ENCODE data around the gene TMEM259.

TMEM259 gene

GRCh38 chr19:1011831-1012333 lies 9.0 kb downstream of the TMEM259 start:
- no peak for TF ChIP-seq CTCF (IDR thresholded peaks at IDR 0.05; ENCODE audit: low read depth, low read length)
- no peak for DNase-seq (ENCODE audit: extremely low read depth, low read depth)

GRCh38 chr19:1010586-1011510 lies 10.1 kb downstream of the TMEM259 start:
- no peak for DNase-seq (ENCODE audit: extremely low read depth, low read depth)
- no peak for TF ChIP-seq CTCF (IDR thresholded peaks at IDR 0.05; ENCODE audit: low read depth, low read length)

GRCh38 chr19:1009981-1010538 lies 10.9 kb downstream of the TMEM259 start:
- no peak for TF ChIP-seq CTCF (IDR thresholded peaks at IDR 0.05; ENCODE audit: low read depth, low read length)
- DNase-seq (ENCODE audit: extremely low read depth, low read depth) = no peak

GRCh38 chr19:1009041-1009980 lies 11.6 kb downstream of the TMEM259 start:
- DNase-seq (ENCODE audit: extremely low read depth, low read depth) = no peak
- no peak for TF ChIP-seq CTCF (IDR thresholded peaks at IDR 0.05; ENCODE audit: low read depth, low read length)

- no peak for TF ChIP-seq CTCF (IDR thresholded peaks at IDR 0.05; ENCODE audit: low read depth, low read length)
- no peak for DNase-seq (ENCODE audit: extremely low read depth, low read depth)
Observed at GRCh38 chr19:1008268-1009040, 12.5 kb downstream of the TMEM259 start.

- no peak for TF ChIP-seq CTCF (IDR thresholded peaks at IDR 0.05; ENCODE audit: low read depth, low read length)
- no peak for DNase-seq (ENCODE audit: extremely low read depth, low read depth)
Observed at GRCh38 chr19:1007399-1008251, 13.3 kb downstream of the TMEM259 start.
